Liver (tissue), 4 donors: ENCODE data around the gene ATP1A3. TPM values are rescaled to one million over a fixed set of nuclear protein-coding genes. Genes with fewer than 3 reads are reported as not detected.

Experiments
- polyA plus RNA-seq, 2 donors: library from polyadenylated mRNA; stranded (reverse) in 1 of 2; unstranded in 1 of 2; fragments of 200-250 nt in 1 of 2; fragments of >200 nt in 1 of 2; fragmentation: Nextera tagmentation in 1 of 2; extraction: Ambion mirVana in 1 of 2; gene quantifications; one replicate each; pipeline versions ENCODE4 v1.2.1 to v1.2.3, GENCODE V29; 2013 to 2015
- total RNA-seq, 2 donors: library from RNA; depleted of rRNA; stranded (reverse); fragments of >200 nt; gene quantifications; one replicate each; pipeline ENCODE4 v1.2.3, GENCODE V29; 2014
- donor health status: healthy.
- donor health status: healthy.
- donor health status: healthy.

Gene ATP1A3
- total and polyA plus RNA-seq, 4 donors = 0.05 to 0.09 (median 0.08) TPM; not detected in 1

Other genes starting within 250 kb of the ATP1A3 start
- 1 to 10 TPM in 1 of 2 donors, under 1 TPM in 1; 0.08 to 2.4 TPM for gene CEACAM6, start 238.7 kb downstream of the ATP1A3 start, total RNA-seq
- gene CEACAM6, start 238.7 kb downstream of the ATP1A3 start, polyA plus RNA-seq = under 1 TPM in 1 of 2 donors, not detected in 1; 0.28 TPM
- gene CEACAM3, start 197.6 kb downstream of the ATP1A3 start, total RNA-seq = under 1 TPM; 0.59 to 0.70 TPM
- gene CEACAM3, start 197.6 kb downstream of the ATP1A3 start, polyA plus RNA-seq = under 1 TPM in 1 of 2 donors, not detected in 1; 0.37 TPM
- not detected for gene LYPD4, start 149.5 kb downstream of the ATP1A3 start, total RNA-seq
- gene LYPD4, start 149.5 kb downstream of the ATP1A3 start, polyA plus RNA-seq = not detected
- gene DMRTC2, start 149.2 kb downstream of the ATP1A3 start, total RNA-seq = not detected
- gene DMRTC2, start 149.2 kb downstream of the ATP1A3 start, polyA plus RNA-seq = not detected
- gene RPS19, start 134.0 kb downstream of the ATP1A3 start, total RNA-seq = 100 to 1,000 TPM; 275 to 344 TPM
- 100 to 1,000 TPM; 608 to 655 TPM for gene RPS19, start 134.0 kb downstream of the ATP1A3 start, polyA plus RNA-seq
- 1 to 10 TPM in 1 of 2 donors, under 1 TPM in 1; 0.59 to 3.4 TPM for gene CD79A, start 117.0 kb downstream of the ATP1A3 start, total RNA-seq
- 1 to 10 TPM in 1 of 2 donors, under 1 TPM in 1; 0.43 to 5.0 TPM for gene CD79A, start 117.0 kb downstream of the ATP1A3 start, polyA plus RNA-seq
- 10 to 100 TPM; 13.2 to 30.1 TPM for gene ARHGEF1, start 111.0 kb downstream of the ATP1A3 start, total RNA-seq
- 10 to 100 TPM; 15.4 to 21.6 TPM for gene ARHGEF1, start 111.0 kb downstream of the ATP1A3 start, polyA plus RNA-seq
- gene ERFL, start 65.8 kb downstream of the ATP1A3 start, total RNA-seq = not detected
- not detected for gene ERFL, start 65.8 kb downstream of the ATP1A3 start, polyA plus RNA-seq
- gene RABAC1, start 34.9 kb downstream of the ATP1A3 start, total RNA-seq = 10 to 100 TPM; 43.2 to 52.1 TPM
- 100 to 1,000 TPM; 147 to 161 TPM for gene RABAC1, start 34.9 kb downstream of the ATP1A3 start, polyA plus RNA-seq
- under 1 TPM; 0.17 to 0.42 TPM for gene GRIK5, start 76.0 kb upstream of the ATP1A3 start, total RNA-seq
- gene GRIK5, start 76.0 kb upstream of the ATP1A3 start, polyA plus RNA-seq = under 1 TPM in 1 of 2 donors, not detected in 1; 0.09 TPM
- 1 to 10 TPM; 7.3 to 7.4 TPM for gene ZNF574, start 81.9 kb upstream of the ATP1A3 start, total RNA-seq
- gene ZNF574, start 81.9 kb upstream of the ATP1A3 start, polyA plus RNA-seq = 1 to 10 TPM; 3.3 to 5.6 TPM
- gene POU2F2, start 138.2 kb upstream of the ATP1A3 start, total RNA-seq = 1 to 10 TPM in 1 of 2 donors, under 1 TPM in 1; 0.75 to 1.2 TPM
- 1 to 10 TPM in 1 of 2 donors, under 1 TPM in 1; 0.86 to 1.1 TPM for gene POU2F2, start 138.2 kb upstream of the ATP1A3 start, polyA plus RNA-seq
- gene DEDD2, start 223.4 kb upstream of the ATP1A3 start, total RNA-seq = 10 to 100 TPM; 18.7 to 47.1 TPM
- 10 to 100 TPM in 1 of 2 donors, 1 to 10 TPM in 1; 9.6 to 14.0 TPM for gene DEDD2, start 223.4 kb upstream of the ATP1A3 start, polyA plus RNA-seq
- gene ZNF526, start 226.1 kb upstream of the ATP1A3 start, total RNA-seq = 1 to 10 TPM; 4.9 to 8.8 TPM
- 1 to 10 TPM; 1.7 to 2.6 TPM for gene ZNF526, start 226.1 kb upstream of the ATP1A3 start, polyA plus RNA-seq
- gene GSK3A, start 248.4 kb upstream of the ATP1A3 start, total RNA-seq = 10 to 100 TPM; 12.5 to 13.5 TPM
- 10 to 100 TPM in 1 of 2 donors, 1 to 10 TPM in 1; 5.9 to 23.1 TPM for gene GSK3A, start 248.4 kb upstream of the ATP1A3 start, polyA plus RNA-seq